ENCODE results near the gene NFKBIB.
"Not testable (repeated sequence)": the region's sequence is repeated elsewhere in the genome, so short reads cannot be mapped to it uniquely, and the experiment has no call there.

NFKBIB gene, protein sequence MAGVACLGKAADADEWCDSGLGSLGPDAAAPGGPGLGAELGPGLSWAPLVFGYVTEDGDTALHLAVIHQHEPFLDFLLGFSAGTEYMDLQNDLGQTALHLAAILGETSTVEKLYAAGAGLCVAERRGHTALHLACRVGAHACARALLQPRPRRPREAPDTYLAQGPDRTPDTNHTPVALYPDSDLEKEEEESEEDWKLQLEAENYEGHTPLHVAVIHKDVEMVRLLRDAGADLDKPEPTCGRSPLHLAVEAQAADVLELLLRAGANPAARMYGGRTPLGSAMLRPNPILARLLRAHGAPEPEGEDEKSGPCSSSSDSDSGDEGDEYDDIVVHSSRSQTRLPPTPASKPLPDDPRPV

DNA sequence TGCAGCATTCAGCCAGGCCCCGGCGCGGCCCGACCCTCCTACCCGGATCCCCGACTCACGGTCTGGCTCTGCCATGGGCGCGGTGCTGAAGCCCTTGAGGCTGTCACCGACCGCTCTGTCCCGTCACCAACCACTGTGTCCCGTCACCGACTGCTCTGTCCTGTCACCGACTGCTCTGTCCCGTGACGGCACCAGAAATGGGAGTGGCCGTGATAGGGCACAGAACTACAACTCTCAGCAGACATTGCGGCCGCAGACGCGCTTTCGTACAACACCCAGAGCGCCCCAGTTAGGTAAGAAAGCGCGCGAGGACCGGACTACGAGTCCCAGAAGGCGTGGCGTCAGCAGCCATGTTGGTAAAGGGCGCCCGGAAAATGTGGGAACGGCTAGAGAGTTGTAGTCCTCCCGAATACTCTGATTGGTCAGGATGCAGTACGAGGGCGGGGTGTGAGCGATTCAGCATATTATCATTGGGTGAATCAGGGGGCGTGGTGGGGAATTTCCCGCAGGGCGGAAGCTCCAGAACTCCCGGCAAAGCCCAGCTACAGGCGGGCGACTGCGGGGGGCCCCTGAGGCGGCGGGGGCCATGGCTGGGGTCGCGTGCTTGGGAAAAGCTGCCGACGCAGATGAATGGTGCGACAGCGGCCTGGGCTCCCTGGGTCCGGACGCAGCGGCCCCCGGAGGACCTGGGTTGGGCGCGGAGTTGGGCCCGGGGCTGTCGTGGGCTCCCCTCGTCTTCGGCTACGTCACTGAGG is at the start of gene NFKBIB, which contains the start of gene SIRT2:
TSS of gene NFKBIB (plus strand) at position 523 of the 755 bp plus-strand sequence. CDS start at position 587, 64 bp downstream.
TSS of gene SIRT2 (minus strand) at position 172 of the 755 bp plus-strand sequence. CDS start at position 75, 97 bp downstream.
- DNase-seq = peak; percentile 100

DNA sequence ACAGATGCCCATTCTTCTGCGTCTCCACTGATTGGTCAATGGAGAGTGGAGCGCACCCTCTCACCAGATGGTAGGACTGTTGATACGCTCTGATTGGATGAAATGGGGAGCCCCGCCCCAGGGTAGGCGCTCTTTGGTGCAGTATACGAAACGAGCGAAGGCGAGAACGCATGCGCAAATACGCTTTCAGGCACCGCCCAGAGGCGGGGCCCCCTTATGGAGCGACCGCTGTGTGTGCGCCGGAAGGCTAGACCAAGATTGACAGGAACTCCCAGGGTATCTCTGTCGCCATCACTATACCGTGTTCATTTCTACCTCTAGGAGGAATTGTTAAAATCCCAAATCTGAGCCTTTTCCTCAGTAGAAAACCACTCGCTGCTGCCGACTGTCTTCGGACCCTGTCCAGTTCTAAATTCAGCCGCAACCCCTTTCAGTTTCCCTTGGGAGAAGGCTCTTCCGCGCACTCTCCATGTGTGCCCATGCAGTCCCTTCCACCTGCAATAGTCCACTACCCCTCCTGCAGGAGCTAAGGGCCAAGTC is 49.3 kb upstream of the NFKBIB start:
- DNase-seq = no peak

GRCh38 chr19:38850976-38851621 is 48.7 kb upstream of the NFKBIB start:
- peak; percentile 53 for DNase-seq

- peak; percentile 92 for DNase-seq
These were observed 48.0 kb upstream of the NFKBIB start for GRCh38 chr19:38851622-38852230.

DNA sequence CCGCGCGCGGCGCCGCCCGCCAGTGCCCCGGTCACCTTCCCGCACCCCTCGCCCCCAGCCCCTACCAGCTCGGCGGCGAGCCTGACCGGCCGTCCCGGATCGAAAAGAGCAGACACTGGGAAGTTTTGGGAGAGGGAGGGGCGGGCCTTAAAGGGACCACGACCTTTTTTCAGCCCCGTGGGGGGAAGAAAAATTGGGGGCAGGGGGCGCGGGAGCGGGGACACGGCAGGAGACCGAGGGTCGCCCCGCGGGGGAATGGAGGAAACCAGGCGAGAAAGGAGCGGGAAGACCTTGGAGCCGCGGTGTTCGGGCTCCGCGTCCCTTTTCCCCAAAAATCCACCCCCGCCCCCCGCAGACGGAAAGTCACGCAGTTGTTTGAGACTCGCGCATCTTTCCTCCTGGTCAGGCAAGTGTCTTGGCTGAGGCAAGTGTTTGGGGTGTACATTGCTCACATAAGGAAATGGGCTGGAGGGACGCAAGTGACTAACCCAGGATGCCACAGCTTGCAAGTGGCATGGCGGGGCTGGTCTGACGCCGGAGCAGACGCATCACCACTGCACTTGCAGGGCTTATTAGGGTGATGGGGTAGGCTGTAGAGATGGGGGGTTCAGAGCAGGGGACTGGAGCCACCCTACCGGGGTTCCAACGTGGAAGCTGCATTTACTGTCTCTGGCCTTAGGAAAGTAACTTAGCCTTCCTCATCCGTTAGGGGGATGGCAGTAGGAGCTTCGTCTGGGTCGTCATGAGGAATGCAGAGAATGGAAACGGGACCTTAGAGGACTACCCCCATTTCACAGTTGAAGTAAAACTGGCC is 47.3 kb upstream of the NFKBIB start:
- peak; percentile 69 for DNase-seq

GRCh38 chr19:38853214-38853613 is 46.6 kb upstream of the NFKBIB start:
- no peak for DNase-seq

GRCh38 chr19:38854961-38855360 is 44.8 kb upstream of the NFKBIB start:
- DNase-seq = not testable (repeated sequence)

DNA sequence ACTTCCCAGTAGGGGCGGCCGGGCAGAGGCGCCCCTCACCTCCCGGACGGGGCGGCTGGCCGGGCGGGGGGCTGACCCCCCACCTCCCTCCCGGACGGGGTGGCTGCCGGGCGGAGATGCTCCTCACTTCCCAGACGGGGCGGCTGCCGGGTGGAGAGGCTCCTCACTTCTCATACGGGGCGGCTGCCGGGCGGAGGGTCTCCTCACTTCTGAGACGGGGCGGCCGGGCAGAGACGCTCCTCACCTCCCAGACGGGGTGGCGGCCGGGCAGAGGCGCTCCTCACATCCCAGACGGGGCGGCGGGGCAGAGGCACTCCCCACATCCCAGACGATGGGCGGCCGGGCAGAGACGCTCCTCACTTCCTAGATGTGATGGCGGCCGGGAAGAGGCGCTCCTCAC is 44.0 kb upstream of the NFKBIB start:
- not testable (repeated sequence) for DNase-seq

DNA sequence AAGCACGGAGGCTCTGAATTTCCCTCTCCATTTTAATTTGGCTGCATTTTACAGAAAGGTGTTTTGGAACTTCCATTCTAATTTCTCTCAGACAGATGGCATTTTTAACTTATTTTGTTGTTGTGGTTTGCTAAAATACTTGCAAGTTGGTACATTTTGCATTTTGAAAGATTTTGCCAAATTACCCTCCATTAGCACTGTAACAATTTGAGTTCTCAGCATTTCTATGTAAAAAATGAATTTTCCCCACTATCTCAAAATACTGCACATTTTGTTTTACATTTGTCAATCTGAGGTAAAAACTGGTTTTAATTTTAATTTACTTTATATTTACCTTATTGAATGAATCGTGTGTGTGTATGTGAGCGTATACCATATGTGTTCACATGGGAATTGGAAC is 43.0 kb upstream of the NFKBIB start:
- no peak for DNase-seq

GRCh38 chr19:38859631-38860204 is 40.1 kb upstream of the NFKBIB start:
- not testable (repeated sequence) for DNase-seq

DNA sequence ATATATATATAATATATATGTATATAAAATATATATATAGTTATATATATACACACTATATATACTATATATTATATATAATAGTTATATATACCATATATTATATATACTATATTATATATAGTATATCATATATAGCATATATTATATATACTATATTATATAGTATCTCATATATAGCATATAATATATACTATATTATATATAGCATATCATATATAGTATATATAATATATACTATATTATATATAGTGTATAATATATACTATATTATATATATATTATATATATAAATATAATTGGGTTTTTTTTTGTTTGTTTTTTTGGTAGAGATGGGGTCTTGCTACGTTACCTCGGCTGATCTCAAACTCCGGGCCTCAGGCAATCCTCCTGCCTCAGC is 38.4 kb upstream of the NFKBIB start:
- no peak for DNase-seq

DNA sequence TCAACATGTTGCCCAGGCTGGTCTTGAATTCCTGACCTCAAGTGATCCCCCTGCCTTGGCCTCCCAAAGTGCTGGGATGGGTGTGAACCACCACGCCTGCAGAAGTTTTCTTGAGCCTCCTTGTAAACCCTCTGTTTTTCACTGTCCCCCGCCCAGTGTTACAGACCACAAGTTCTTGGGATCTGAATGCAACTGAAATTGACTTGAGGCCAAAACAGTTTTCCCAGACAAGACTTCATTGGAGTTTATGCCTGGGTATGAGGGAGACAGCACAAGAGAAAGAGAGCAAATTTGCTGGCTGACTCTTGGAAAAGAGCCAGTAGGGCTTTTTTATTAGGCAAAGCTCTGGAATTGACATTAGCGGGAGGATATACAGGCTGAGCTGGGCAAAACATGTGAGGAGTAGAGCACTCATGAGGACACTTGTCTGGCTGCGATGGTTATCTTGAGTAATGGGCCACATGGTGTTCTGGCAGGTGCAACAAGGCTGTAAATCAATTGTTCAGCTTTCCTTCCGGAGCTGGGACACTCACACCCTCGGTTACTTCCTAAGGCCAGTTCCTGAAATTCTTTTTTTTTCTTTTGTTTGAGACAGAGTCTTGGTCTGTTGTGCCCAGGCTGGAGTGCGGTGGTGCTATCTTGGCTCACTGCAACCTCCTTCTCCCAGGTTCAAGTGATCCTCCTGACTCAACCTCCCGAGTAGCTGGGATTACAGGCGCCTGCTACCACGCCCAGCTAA is 37.3 kb upstream of the NFKBIB start:
- no peak for DNase-seq

GRCh38 chr19:38867171-38867780 is 32.5 kb upstream of the NFKBIB start:
- no peak for DNase-seq

GRCh38 chr19:38868551-38868950 is 31.2 kb upstream of the NFKBIB start:
- no peak for DNase-seq

DNA sequence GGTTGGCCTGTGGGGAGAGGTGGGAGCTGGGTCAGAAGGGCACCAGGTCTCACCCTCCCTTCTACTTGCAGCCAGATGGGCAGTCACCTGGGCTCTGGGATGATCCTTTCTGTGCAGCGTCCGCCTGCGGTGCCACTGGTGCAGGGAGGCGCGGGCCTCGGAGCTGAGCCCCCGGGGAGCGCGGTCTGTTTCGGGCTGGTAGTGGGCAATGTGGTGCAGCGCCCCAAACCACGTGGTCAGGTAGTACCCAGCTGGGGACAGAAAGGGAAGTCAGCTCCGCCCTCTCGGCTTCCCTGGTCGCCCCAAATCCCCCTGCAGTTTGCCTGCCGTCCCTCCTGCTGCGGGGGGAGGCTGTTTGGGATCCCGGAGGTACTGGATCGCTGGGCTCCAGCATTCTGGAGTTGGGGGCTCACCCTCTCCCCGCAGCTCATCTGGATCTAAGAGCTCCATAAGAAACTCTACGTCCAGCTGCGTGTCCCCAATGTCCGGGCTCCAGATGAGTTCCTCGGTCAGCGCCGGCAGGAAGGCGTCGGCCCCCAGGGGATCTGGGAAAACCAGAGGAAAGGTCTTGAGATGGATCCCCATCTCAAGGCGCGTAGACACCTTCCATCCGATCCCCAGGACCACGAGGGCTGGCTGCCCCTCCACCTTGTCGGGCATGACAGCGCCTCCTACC is 30.5 kb upstream of the NFKBIB start:
- peak; percentile 40 for DNase-seq

- peak; percentile 96 for DNase-seq
These were observed 29.7 kb upstream of the NFKBIB start for GRCh38 chr19:38869836-38870607.

GRCh38 chr19:38870612-38871011 is 29.2 kb upstream of the NFKBIB start:
- DNase-seq = no peak

DNA sequence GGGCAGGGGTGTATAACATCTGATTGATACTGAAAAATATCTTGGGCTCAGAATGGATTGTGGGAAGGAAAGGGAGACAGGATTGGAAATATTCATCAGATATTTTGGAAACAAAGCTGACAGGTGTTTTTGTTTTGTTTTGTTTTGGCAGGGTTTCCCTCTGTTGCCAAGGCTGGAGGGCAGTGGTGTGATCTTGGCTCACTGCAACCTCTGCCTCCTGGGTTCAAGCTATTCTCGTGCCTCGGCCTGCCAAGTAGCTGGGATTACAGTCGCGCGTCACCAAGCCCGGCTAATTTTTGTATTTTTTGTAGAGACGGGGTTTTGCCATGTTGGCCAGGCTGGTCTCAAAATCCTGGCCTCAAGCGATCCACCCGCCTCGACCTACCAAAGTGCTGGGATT is 26.4 kb upstream of the NFKBIB start:
- DNase-seq = not testable (repeated sequence)

Measured in CD4-positive, alpha-beta T cell treated with Interleukin-10 for 1 hour (primary cell).